Measurements from ENCODE around the gene C20orf204. TPM values are rescaled to one million over a fixed set of nuclear protein-coding genes. Genes with fewer than 3 reads are reported as not detected.
A peak's percentile ranks its signal among the peaks of the same experiment; 100 is the strongest.

Gene C20orf204
- total RNA-seq, 4 donors from 2014 or later = 1.7 to 14.4 (median 4.1) TPM

- WGBS, 2 donors = 1 to 9% methylated on average over 17 to 29 of the region's 85 CpGs
- peaks cover 0 to 4% of the 10 kb centered on the region in 2 donors for H3K27me3 ChIP-seq
- H3K9me3 ChIP-seq = no peaks in the 10 kb centered on the region
- H3K36me3 ChIP-seq = peaks cover 0 to 9% (median 0%) of the 10 kb centered on the region in 3 donors
- DNase-seq (ENCODE audit: low spot score in 2 of 2) = peak; percentile 94
- TF ChIP-seq EP300 (IDR thresholded peaks at IDR 0.05) = peak; percentile 84 to 85
- TF ChIP-seq POLR2A (IDR thresholded peaks at IDR 0.05) = peak; percentile 36 to 61
- TF ChIP-seq CTCF (IDR thresholded peaks at IDR 0.05) = peak in 2 of 5 experiments; percentile 20 to 34
- peak within 1 kb of the TSS; percentile 78 to 92 (median 82) for H3K27ac ChIP-seq
- peak within 1 kb of the TSS; percentile 64 to 97 (median 80) for H3K4me3 ChIP-seq
- H3K4me1 ChIP-seq = peaks cover 0 to 47% (median 20%) of the 10 kb centered on the region in 4 donors
Observed at GRCh38 chr20:64062596-64063388, 26.8 kb downstream of the C20orf204 start, which contains the start of gene TCEA2. TCEA2 (plus strand) TSS chr20:64063198; CDS start chr20:64063313, 115 bp downstream.

- H3K27ac ChIP-seq = peak overlapping the region; percentile 78 to 92 (median 82)
- no peak for TF ChIP-seq EP300 (IDR thresholded peaks at IDR 0.05)
- no peak for TF ChIP-seq POLR2A (IDR thresholded peaks at IDR 0.05)
- no peak for TF ChIP-seq CTCF (IDR thresholded peaks at IDR 0.05)
- no peaks in the 10 kb centered on the region for H3K27me3 ChIP-seq
- peak overlapping the region; percentile 64 to 97 (median 80) for H3K4me3 ChIP-seq
- peaks cover 0 to 40% (median 20%) of the 10 kb centered on the region in 4 donors for H3K4me1 ChIP-seq
- H3K36me3 ChIP-seq = peaks cover 0 to 16% (median 0%) of the 10 kb centered on the region in 3 donors
- H3K9me3 ChIP-seq = no peaks in the 10 kb centered on the region
- 2% methylated on average over 26 to 38 of the region's 51 CpGs for WGBS, 2 donors
- DNase-seq (ENCODE audit: low spot score in 2 of 2) = no peak
Observed at GRCh38 chr20:64063389-64064144, 27.6 kb downstream of the C20orf204 start.

DNA sequence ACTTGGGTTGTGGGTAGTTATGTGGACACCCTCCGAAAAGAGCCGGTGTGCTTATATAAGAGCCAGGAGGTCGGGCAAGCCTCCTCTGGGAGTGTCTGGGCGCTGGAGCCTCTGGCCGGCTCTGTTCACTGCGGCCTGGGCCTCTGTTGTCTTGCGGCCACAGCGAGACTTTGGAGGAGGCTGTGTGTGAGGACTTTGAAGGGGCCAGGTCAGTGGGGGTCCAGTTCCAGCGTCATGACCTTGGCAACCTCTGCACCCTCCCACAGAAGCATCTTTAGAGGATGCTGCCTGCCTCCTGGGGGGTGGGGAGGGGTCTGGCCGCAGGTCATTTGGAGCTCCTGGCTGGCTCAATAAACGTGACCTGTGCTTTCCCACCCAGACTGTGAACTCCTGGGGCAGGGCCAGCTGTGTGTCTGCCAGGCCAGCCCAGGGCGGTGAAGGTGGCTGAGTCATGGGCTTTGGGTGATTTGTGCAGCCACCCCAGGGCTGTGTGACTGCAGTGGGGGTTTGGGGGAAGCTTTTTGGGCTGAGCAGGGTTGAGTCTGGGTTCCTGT, 28.2 kb downstream of the C20orf204 start:
- H3K27me3 ChIP-seq = no peaks in the 10 kb centered on the region
- no peaks in the 10 kb centered on the region for H3K9me3 ChIP-seq
- 12 to 20% methylated on average over 10 of the region's 12 CpGs for WGBS, 2 donors
- TF ChIP-seq POLR2A (IDR thresholded peaks at IDR 0.05) (no peak), EP300 (IDR thresholded peaks at IDR 0.05) (no peak), CTCF (IDR thresholded peaks at IDR 0.05) (no peak)
- peaks cover 0 to 23% (median 0%) of the 10 kb centered on the region in 3 donors for H3K36me3 ChIP-seq
- peaks cover 0 to 40% (median 20%) of the 10 kb centered on the region in 4 donors for H3K4me1 ChIP-seq
- DNase-seq (ENCODE audit: low spot score in 2 of 2) = no peak
- peak overlapping the region; percentile 78 to 92 (median 82) for H3K27ac ChIP-seq
- peak overlapping the region; percentile 64 to 97 (median 80) for H3K4me3 ChIP-seq

- H3K4me1 ChIP-seq = peaks cover 0 to 40% (median 20%) of the 10 kb centered on the region in 4 donors
- no peak overlapping the region for H3K4me3 ChIP-seq
- TF ChIP-seq POLR2A (IDR thresholded peaks at IDR 0.05) (no peak), CTCF (IDR thresholded peaks at IDR 0.05) (no peak), EP300 (IDR thresholded peaks at IDR 0.05) (no peak)
- DNase-seq (ENCODE audit: low spot score in 2 of 2) = no peak
- H3K36me3 ChIP-seq = peaks cover 0 to 33% (median 0%) of the 10 kb centered on the region in 3 donors
- H3K27ac ChIP-seq = no peak overlapping the region
- H3K9me3 ChIP-seq = no peaks in the 10 kb centered on the region
- H3K27me3 ChIP-seq = no peaks in the 10 kb centered on the region
- WGBS, 2 donors = 52 to 56% methylated on average over 26 of the region's 27 CpGs
Observed at GRCh38 chr20:64065062-64065973, 29.3 kb downstream of the C20orf204 start.

Data from tibial nerve (tissue), 4 donors.